GM18505 (cell line): ENCODE data around the gene RFC1.

Experiments
- ATAC-seq: cut with Tn5 transposase; IDR thresholded peaks from one replicate; pipeline ENCODE4 v1.9.1; 2021; ENCODE audit not compliant: unreplicated experiment
- POLR2A ChIP-seq: IDR thresholded peaks from 4 replicates; pipeline ENCODE4 v1.6.1; 2011; ENCODE audit warnings: borderline replicate concordance; ENCODE audit not compliant: insufficient read depth, insufficient read length; ENCODE audit errors: extremely low read depth

The RFC1 gene

DNA sequence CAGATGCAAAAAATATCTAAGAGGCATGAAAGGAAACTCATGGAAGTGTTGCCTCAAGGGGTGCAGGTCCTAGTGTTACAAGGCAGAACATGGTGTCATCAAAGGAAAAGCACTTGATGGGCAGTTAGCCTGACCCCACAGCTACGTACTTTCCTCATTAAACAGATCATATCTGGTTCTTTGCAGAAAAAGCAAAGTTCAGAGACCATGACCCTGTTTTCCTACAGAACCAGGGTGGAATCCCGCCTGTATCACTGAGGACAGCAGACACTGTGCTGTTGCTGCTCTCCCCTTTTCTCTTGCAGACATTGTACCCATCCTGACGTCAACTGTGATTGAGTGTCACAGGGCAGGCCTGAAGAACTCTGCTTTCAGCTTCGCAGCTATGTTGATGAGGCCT, 91.7 kb downstream of the RFC1 start:
- no peak for ATAC-seq
- no peak for TF ChIP-seq POLR2A

DNA sequence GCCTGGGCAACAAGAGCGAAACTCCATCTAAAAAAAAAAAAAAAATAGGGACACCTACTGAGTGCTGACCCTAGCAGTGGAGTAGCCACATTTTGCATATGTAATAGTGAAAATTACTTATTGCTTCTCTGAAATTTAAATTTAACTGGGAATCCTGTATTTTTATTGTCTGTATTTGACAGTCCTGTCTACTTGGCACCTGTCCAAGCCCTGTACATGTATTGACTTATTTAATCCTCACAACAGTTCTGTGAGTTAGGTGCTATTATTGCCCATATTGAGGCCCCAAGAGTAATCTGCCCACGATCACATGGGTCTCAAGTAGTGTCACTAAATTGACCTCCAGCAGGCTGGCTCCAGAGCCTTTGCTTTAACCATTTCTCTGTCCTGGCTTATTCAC, 102.3 kb downstream of the RFC1 start:
- no peak for ATAC-seq
- no peak for TF ChIP-seq POLR2A

DNA sequence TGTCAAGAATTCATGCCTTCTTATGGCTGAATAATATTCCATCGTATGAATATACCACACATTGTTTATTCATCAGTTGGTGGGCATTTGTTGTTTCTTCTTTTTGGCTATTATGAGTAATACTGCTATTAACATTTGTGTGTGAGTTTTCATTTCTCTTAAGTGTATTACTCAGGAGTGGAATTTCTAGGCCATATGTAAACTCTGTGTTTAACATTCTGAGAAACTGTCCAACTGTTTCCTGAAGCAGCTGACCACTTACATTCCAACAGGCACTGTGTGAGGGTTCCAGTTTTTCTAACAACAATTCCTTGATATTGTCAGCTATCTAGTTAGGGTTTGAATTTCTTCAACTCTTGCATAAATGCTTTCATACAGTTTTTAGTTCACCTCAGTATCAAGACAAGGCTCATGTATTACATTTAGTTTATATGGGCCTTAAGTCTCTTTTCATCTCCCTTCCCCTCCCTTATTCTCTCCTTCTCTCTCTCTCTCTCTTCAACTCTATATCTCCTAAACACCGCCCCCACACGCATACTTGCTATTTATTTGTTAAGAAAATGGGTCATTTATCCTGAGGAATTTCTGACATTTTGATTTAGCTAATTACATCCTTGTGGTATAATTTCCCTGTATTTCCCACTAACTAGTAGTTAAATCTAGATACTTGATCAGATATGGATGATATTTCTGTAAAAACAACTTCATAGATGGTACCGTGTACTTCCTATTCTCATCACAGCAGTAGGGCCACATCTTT, 106.4 kb downstream of the RFC1 start:
- no peak for TF ChIP-seq POLR2A
- no peak for ATAC-seq

DNA sequence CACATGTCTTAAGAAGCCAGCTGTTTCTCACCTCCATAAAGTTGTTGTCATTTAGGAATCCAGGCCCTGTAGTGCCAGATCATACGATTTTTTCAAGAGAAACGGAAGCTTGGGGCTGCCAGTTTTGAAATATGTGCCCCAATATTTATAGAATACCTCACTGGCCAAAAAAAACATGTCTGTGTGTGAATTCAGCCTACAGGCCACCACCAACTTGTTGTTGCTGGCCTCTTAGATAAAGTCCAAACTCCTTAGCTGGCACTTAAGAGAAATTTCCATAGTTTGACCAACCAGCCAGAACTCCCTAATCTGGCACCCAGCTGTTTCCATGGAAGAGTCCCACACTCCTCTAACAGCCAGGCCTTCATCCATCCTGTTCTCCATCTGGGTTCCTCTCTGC, 109.7 kb downstream of the RFC1 start:
- TF ChIP-seq POLR2A, result no peak
- ATAC-seq, result no peak

DNA sequence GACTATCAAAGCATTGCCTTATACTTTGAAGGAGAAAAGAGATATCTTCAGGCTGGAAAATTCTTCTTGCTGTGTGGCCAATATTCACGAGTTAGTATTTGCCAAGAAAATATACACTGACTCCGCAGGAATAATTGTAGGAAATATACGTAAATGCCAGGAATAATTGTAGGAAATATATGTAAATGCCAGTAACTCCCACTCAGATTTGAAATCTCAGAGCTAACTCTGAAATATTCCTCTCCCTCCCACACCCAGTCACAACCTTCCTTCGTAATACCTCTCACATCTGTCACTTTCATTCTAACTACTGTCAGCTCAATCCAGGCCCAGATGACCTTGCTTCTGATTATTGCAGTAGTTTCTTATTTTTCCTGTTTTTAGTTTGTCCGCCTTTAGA, 110.3 kb downstream of the RFC1 start:
- no peak for ATAC-seq
- no peak for TF ChIP-seq POLR2A

DNA sequence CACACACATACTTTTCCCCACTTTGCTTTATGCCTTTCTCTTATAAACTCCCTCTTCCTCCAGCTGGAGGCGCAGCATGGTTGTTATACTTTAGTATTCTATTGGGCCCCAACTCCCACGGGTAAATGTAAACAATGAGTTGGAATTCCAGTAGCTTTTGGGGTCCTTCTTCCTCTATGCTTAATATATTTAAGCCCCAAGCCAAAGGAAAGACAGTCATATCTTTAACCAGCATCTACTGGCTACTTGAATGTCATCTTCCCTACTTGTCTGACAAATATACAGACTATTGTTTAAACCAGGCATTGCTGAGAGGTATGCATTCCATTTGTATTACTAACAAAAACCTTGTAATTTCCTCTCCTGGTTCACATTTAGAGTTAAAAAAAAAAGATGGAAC, 110.9 kb downstream of the RFC1 start:
- TF ChIP-seq POLR2A, result no peak
- no peak for ATAC-seq

DNA sequence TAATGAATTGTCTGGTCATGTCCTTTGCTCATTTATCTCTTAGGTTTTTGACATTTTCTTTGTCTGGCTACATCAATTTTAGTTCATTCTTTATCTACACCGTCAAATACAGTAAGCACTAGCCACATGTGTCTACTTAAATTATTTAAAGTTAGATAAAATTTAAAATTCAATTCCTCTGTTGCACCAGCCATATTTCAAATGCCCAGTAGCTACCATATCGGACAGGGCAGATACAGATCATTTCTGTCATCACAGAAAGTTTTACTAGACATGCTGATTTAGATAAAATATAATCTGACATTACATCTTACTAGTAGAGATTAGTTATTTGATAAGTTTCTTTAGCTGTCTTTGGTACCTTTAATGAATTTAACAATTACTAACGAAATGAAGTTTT, 122.7 kb downstream of the RFC1 start:
- TF ChIP-seq POLR2A, result no peak
- no peak for ATAC-seq
